SK-N-SH treated with all-trans-retinoic acid at 6 μM for 48 hours (cell line): Measurements from ENCODE around the gene COL4A1.

Experiments used
- ATAC-seq: fragments of 200-7000 bp; cut with Tn5 transposase; 3 replicates; pipeline ENCODE4 v1.9.1; 2020; ENCODE audit warnings: mild to moderate bottlenecking, moderate library complexity
- ARNTL ChIP-seq: fragments of 450-650 bp; formaldehyde crosslinking; IDR thresholded peaks from 2 replicates; pipeline ENCODE4 v1.5.0; 2020; ENCODE audit warnings: low read depth, mild to moderate bottlenecking, moderate library complexity, borderline replicate concordance
- BACH2 ChIP-seq: fragments of 250-450 bp; sonication (Bioruptor Pico); IDR thresholded peaks from 2 replicates; pipeline ENCODE4 v1.9.0; 2021; ENCODE audit warnings: mild to moderate bottlenecking, borderline replicate concordance
- CSDC2 ChIP-seq: fragments of 250-450 bp; sonication (Bioruptor Pico); IDR thresholded peaks from 2 replicates; pipeline ENCODE4 v1.5.0; 2020; ENCODE audit warnings: mild to moderate bottlenecking, moderate library complexity
- CSRNP3 ChIP-seq: fragments of 250-450 bp; sonication (Bioruptor Pico); IDR thresholded peaks from 2 replicates; pipeline ENCODE4 v1.5.1; 2021; ENCODE audit warnings: mild to moderate bottlenecking, moderate library complexity
- ESRRG ChIP-seq: fragments of 250-450 bp; sonication (Bioruptor Pico); IDR thresholded peaks from 2 replicates; pipeline ENCODE4 v1.6.1; 2021; ENCODE audit warnings: mild to moderate bottlenecking
- GLIS3 ChIP-seq: fragments of 250-450 bp; sonication (Bioruptor Pico); IDR thresholded peaks from 2 replicates; pipeline ENCODE4 v1.5.0; 2020; ENCODE audit warnings: mild to moderate bottlenecking, moderate library complexity
- ISL1 ChIP-seq: fragments of 250-450 bp; sonication (Bioruptor Pico); IDR thresholded peaks from 2 replicates; pipeline ENCODE4 v2.1.2; 2022; ENCODE audit warnings: mild to moderate bottlenecking, moderate library complexity
- PPARA ChIP-seq: fragments of 250-450 bp; sonication (Bioruptor Pico); IDR thresholded peaks from 2 replicates; pipeline ENCODE4 v1.5.0; 2020; ENCODE audit warnings: mild to moderate bottlenecking, borderline replicate concordance
- RARB ChIP-seq: fragments of 250-450 bp; sonication (Bioruptor Pico); IDR thresholded peaks from 2 replicates; pipeline ENCODE4 v1.8.0; 2021; ENCODE audit warnings: mild to moderate bottlenecking, moderate library complexity
- SNAI2 ChIP-seq: fragments of 250-450 bp; sonication (Bioruptor Pico); IDR thresholded peaks from 2 replicates; pipeline ENCODE4 v1.5.0; 2020; ENCODE audit warnings: mild to moderate bottlenecking, moderate library complexity
- TOX ChIP-seq: fragments of 250-450 bp; sonication (Bioruptor Pico); IDR thresholded peaks from 2 replicates; pipeline ENCODE4 v1.8.0; 2021; ENCODE audit warnings: mild to moderate bottlenecking, moderate library complexity, borderline replicate concordance
- ZC3H10 ChIP-seq: fragments of 250-450 bp; sonication (Bioruptor Pico); IDR thresholded peaks from 2 replicates; pipeline ENCODE4 v1.5.1; 2021; ENCODE audit warnings: mild to moderate bottlenecking, moderate library complexity
- ZFP3 ChIP-seq: fragments of 250-450 bp; sonication (Bioruptor Pico); IDR thresholded peaks from 2 replicates; pipeline ENCODE4 v1.5.0; 2020; ENCODE audit warnings: mild to moderate bottlenecking, moderate library complexity
- ZFP30 ChIP-seq: fragments of 450-650 bp; formaldehyde crosslinking; IDR thresholded peaks from 2 replicates; pipeline ENCODE4 v1.5.0; 2022; ENCODE audit warnings: mild to moderate bottlenecking, moderate library complexity
- ZNF70 ChIP-seq: fragments of 450-650 bp; formaldehyde crosslinking; IDR thresholded peaks from 2 replicates; pipeline ENCODE4 v1.5.0; 2020; ENCODE audit warnings: mild to moderate bottlenecking, moderate library complexity
- ZNF8 ChIP-seq: fragments of 450-650 bp; formaldehyde crosslinking; IDR thresholded peaks from 2 replicates; pipeline ENCODE4 v1.5.0; 2020; ENCODE audit warnings: mild to moderate bottlenecking, moderate library complexity
- TF ChIP-seq, protein P1 (sequence below): fragments of 250-450 bp; sonication (Bioruptor Pico); IDR thresholded peaks from 2 replicates; pipeline ENCODE4 v1.8.0; 2020; ENCODE audit warnings: mild to moderate bottlenecking, moderate library complexity, borderline replicate concordance
- TF ChIP-seq, protein P2 (sequence below): fragments of 250-450 bp; sonication (Bioruptor Pico); IDR thresholded peaks from 2 replicates; pipeline ENCODE4 v1.5.0; 2020; ENCODE audit warnings: mild to moderate bottlenecking, moderate library complexity
- TF ChIP-seq, protein P3 (sequence below): fragments of 250-450 bp; sonication (Bioruptor Pico); IDR thresholded peaks from 2 replicates; pipeline ENCODE4 v1.5.1; 2020; ENCODE audit warnings: low read depth, mild to moderate bottlenecking, moderate library complexity
- TF ChIP-seq, protein P4 (sequence below): fragments of 250-450 bp; sonication (Bioruptor Pico); IDR thresholded peaks from 2 replicates; pipeline ENCODE4 v1.8.0; 2021; ENCODE audit warnings: low read depth, mild to moderate bottlenecking, moderate library complexity, borderline replicate concordance

The COL4A1 gene

GRCh38 chr13:110294146-110294545, 12.8 kb downstream of the COL4A1 start:
- no peak for TF ChIP-seq CSRNP3 (CRISPR knock-in tag)
- no peak for TF ChIP-seq ZNF70 (CRISPR knock-in tag)
- TF ChIP-seq ISL1 (CRISPR knock-in tag) = no peak
- ATAC-seq = no peak

- TF ChIP-seq, protein P1, sequence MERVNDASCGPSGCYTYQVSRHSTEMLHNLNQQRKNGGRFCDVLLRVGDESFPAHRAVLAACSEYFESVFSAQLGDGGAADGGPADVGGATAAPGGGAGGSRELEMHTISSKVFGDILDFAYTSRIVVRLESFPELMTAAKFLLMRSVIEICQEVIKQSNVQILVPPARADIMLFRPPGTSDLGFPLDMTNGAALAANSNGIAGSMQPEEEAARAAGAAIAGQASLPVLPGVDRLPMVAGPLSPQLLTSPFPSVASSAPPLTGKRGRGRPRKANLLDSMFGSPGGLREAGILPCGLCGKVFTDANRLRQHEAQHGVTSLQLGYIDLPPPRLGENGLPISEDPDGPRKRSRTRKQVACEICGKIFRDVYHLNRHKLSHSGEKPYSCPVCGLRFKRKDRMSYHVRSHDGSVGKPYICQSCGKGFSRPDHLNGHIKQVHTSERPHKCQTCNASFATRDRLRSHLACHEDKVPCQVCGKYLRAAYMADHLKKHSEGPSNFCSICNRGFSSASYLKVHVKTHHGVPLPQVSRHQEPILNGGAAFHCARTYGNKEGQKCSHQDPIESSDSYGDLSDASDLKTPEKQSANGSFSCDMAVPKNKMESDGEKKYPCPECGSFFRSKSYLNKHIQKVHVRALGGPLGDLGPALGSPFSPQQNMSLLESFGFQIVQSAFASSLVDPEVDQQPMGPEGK (CRISPR knock-in tag) = no peak
- TF ChIP-seq ARNTL (CRISPR knock-in tag) (no peak), SNAI2 (no peak), ZC3H10 (CRISPR knock-in tag) (no peak), ZNF70 (CRISPR knock-in tag) (no peak), GLIS3 (no peak), ESRRG (CRISPR knock-in tag) (no peak), ZFP30 (CRISPR knock-in tag) (no peak), BACH2 (CRISPR knock-in tag) (no peak), CSRNP3 (CRISPR knock-in tag) (no peak), CSDC2 (CRISPR knock-in tag) (no peak), ZNF8 (CRISPR knock-in tag) (no peak), ZFP3 (CRISPR knock-in tag) (no peak), RARB (CRISPR knock-in tag) (no peak), ISL1 (CRISPR knock-in tag) (no peak), TOX (no peak), PPARA (no peak)
- TF ChIP-seq, protein P2, sequence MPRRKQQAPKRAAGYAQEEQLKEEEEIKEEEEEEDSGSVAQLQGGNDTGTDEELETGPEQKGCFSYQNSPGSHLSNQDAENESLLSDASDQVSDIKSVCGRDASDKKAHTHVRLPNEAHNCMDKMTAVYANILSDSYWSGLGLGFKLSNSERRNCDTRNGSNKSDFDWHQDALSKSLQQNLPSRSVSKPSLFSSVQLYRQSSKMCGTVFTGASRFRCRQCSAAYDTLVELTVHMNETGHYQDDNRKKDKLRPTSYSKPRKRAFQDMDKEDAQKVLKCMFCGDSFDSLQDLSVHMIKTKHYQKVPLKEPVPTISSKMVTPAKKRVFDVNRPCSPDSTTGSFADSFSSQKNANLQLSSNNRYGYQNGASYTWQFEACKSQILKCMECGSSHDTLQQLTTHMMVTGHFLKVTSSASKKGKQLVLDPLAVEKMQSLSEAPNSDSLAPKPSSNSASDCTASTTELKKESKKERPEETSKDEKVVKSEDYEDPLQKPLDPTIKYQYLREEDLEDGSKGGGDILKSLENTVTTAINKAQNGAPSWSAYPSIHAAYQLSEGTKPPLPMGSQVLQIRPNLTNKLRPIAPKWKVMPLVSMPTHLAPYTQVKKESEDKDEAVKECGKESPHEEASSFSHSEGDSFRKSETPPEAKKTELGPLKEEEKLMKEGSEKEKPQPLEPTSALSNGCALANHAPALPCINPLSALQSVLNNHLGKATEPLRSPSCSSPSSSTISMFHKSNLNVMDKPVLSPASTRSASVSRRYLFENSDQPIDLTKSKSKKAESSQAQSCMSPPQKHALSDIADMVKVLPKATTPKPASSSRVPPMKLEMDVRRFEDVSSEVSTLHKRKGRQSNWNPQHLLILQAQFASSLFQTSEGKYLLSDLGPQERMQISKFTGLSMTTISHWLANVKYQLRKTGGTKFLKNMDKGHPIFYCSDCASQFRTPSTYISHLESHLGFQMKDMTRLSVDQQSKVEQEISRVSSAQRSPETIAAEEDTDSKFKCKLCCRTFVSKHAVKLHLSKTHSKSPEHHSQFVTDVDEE (CRISPR knock-in tag) = no peak
- TF ChIP-seq, protein P3, sequence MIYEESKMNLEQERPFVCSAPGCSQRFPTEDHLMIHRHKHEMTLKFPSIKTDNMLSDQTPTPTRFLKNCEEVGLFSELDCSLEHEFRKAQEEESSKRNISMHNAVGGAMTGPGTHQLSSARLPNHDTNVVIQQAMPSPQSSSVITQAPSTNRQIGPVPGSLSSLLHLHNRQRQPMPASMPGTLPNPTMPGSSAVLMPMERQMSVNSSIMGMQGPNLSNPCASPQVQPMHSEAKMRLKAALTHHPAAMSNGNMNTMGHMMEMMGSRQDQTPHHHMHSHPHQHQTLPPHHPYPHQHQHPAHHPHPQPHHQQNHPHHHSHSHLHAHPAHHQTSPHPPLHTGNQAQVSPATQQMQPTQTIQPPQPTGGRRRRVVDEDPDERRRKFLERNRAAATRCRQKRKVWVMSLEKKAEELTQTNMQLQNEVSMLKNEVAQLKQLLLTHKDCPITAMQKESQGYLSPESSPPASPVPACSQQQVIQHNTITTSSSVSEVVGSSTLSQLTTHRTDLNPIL (CRISPR knock-in tag) = no peak
- TF ChIP-seq, all 23 proteins: peak for 0
- no peak for ATAC-seq
These were observed 13.3 kb downstream of the COL4A1 start for GRCh38 chr13:110293649-110294048.

GRCh38 chr13:110293037-110293436, 13.9 kb downstream of the COL4A1 start:
- no peak for TF ChIP-seq CSDC2 (CRISPR knock-in tag)
- TF ChIP-seq, protein P4, sequence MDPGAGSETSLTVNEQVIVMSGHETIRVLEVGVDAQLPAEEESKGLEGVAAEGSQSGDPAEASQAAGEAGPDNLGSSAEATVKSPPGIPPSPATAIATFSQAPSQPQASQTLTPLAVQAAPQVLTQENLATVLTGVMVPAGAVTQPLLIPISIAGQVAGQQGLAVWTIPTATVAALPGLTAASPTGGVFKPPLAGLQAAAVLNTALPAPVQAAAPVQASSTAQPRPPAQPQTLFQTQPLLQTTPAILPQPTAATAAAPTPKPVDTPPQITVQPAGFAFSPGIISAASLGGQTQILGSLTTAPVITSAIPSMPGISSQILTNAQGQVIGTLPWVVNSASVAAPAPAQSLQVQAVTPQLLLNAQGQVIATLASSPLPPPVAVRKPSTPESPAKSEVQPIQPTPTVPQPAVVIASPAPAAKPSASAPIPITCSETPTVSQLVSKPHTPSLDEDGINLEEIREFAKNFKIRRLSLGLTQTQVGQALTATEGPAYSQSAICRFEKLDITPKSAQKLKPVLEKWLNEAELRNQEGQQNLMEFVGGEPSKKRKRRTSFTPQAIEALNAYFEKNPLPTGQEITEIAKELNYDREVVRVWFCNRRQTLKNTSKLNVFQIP (CRISPR knock-in tag) = no peak
- ATAC-seq = no peak
